NCI-H2196 treated with DMSO at 0.1 percent for 48 hours (cell line): ENCODE data around the gene WAPL.
"Not testable (repeated sequence)": the region's sequence is repeated elsewhere in the genome, so short reads cannot be mapped to it uniquely, and the experiment has no call there.

Experiments used
- DNase-seq: peaks from one replicate; lab custom pipeline; 2025; ENCODE audit not compliant: unreplicated experiment; lab: John Stamatoyannopoulos, UW

Gene WAPL

GRCh38 chr10:86390337-86391120, 131.1 kb downstream of the WAPL start:
- DNase-seq, result no peak

- DNase-seq, result no peak
These were observed 132.0 kb downstream of the WAPL start for GRCh38 chr10:86389441-86390193.

- not testable (repeated sequence) for DNase-seq
These were observed 132.5 kb downstream of the WAPL start for GRCh38 chr10:86389109-86389440.

GRCh38 chr10:86388119-86388704, 133.4 kb downstream of the WAPL start:
- DNase-seq, result no peak

GRCh38 chr10:86387178-86387794, 134.3 kb downstream of the WAPL start:
- no peak for DNase-seq

- DNase-seq, result no peak
These were observed 135.8 kb downstream of the WAPL start for GRCh38 chr10:86385806-86386205.
